ENCODE results near the gene ADGRL2. TPM values are rescaled to one million over a fixed set of nuclear protein-coding genes. Genes with fewer than 3 reads are reported as not detected.

Gene ADGRL2
- total RNA-seq, 1 donor, result 104 TPM

- no peak overlapping the region for H3K4me3 ChIP-seq (ENCODE audit: low read depth, low read length)
- no peak for DNase-seq (ENCODE audit: low read depth)
- TF ChIP-seq CTCF (IDR thresholded peaks at IDR 0.05; ENCODE audit: insufficient read depth, low read length), result no peak
These were observed 199.5 kb downstream of the ADGRL2 start for GRCh38 chr1:82000221-82000620.

- no peak for TF ChIP-seq CTCF (IDR thresholded peaks at IDR 0.05; ENCODE audit: insufficient read depth, low read length)
- no peak for DNase-seq (ENCODE audit: low read depth)
- H3K4me3 ChIP-seq (ENCODE audit: low read depth, low read length), result no peak overlapping the region
These were observed 200.6 kb downstream of the ADGRL2 start for GRCh38 chr1:82001345-82001744.

- H3K4me3 ChIP-seq (ENCODE audit: low read depth, low read length), result no peak overlapping the region
- TF ChIP-seq CTCF (IDR thresholded peaks at IDR 0.05; ENCODE audit: insufficient read depth, low read length), result no peak
These were observed 207.1 kb downstream of the ADGRL2 start for GRCh38 chr1:82007804-82008203.

GRCh38 chr1:82013702-82014101, 213.0 kb downstream of the ADGRL2 start:
- peak; percentile 24 for TF ChIP-seq CTCF (IDR thresholded peaks at IDR 0.05; ENCODE audit: insufficient read depth, low read length)
- no peak for DNase-seq (ENCODE audit: low read depth)
- H3K4me3 ChIP-seq (ENCODE audit: low read depth, low read length), result no peak overlapping the region

More at GRCh38 chr1:82007804-82008203, 207.1 kb downstream of the ADGRL2 start:
- DNase-seq (ENCODE audit: low read depth), result no peak

- H3K4me3 ChIP-seq (ENCODE audit: low read depth, low read length), result no peak overlapping the region
- TF ChIP-seq CTCF (IDR thresholded peaks at IDR 0.05; ENCODE audit: insufficient read depth, low read length), result no peak
- no peak for DNase-seq (ENCODE audit: low read depth)
These were observed 214.7 kb downstream of the ADGRL2 start for GRCh38 chr1:82015444-82015843.

GRCh38 chr1:82018319-82018718, 217.6 kb downstream of the ADGRL2 start:
- H3K4me3 ChIP-seq (ENCODE audit: low read depth, low read length), result no peak overlapping the region
- TF ChIP-seq CTCF (IDR thresholded peaks at IDR 0.05; ENCODE audit: insufficient read depth, low read length), result no peak
- DNase-seq (ENCODE audit: low read depth), result no peak

GRCh38 chr1:82019508-82019907, 218.8 kb downstream of the ADGRL2 start:
- no peak for TF ChIP-seq CTCF (IDR thresholded peaks at IDR 0.05; ENCODE audit: insufficient read depth, low read length)
- no peak overlapping the region for H3K4me3 ChIP-seq (ENCODE audit: low read depth, low read length)
- DNase-seq (ENCODE audit: low read depth), result no peak

Data from fibroblast of the aortic adventitia (primary cell).